ENCODE data around the gene SELENOM. TPM values are rescaled to one million over a fixed set of nuclear protein-coding genes. Genes with fewer than 3 reads are reported as not detected.

Gene SELENOM
- polyA plus RNA-seq, 1 donor from 2014 or later, result 6.6 TPM

DNA sequence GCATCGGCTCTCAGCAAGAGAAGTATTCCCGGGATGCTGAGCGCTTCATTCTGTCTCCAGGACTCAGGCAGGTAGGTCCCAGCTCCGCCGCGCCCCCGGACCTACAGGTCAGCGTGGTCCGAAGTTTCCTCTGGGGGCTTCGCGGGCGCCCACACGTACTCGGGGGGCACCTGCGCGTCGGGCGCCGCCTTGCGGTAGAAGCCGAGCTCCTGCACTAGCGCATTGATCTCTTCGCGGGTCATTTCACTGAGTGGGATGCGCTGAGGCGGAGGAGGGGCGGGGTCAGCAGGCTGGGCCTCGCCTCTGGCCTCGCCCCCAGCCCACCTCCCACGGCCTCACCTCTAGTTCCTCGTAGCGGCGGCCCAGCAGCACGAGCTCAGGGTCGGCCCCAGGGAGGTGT is 2.5 kb downstream of the SELENOM start:
- Histone ChIP-seq H3K4me3 (ENCODE audit: low read length) (no peak overlapping the region), H3F3A (ENCODE audit: insufficient read depth, low read length, poor library complexity, severe bottlenecking) (no peaks in the 10 kb centered on the region), H3K27me3 (ENCODE audit: insufficient read depth, low read depth, low read length) (no peaks in the 10 kb centered on the region), H3K79me2 (replicated peaks; ENCODE audit: insufficient read depth, low read length) (no peaks in the 10 kb centered on the region), H2AFZ (ENCODE audit: low read depth, low read length) (no peak overlapping the region), H4K20me1 (ENCODE audit: insufficient read depth) (no peaks in the 10 kb centered on the region), H3K9me2 (ENCODE audit: insufficient read depth, low read length) (no peaks in the 10 kb centered on the region), H3K36me3 (ENCODE audit: insufficient read depth, low read length) (no peaks in the 10 kb centered on the region), H3K4me2 (ENCODE audit: low read length) (no peak overlapping the region), H3K27ac (ENCODE audit: low read length) (no peak overlapping the region), H3K9me3 (ENCODE audit: low read length) (no peaks in the 10 kb centered on the region), H3K9ac (ENCODE audit: low read length) (no peak overlapping the region)
- no peak for TF ChIP-seq EZH2 (IDR thresholded peaks at IDR 0.05; ENCODE audit: borderline replicate concordance, insufficient read depth, low read length, poor library complexity, severe bottlenecking)
- TF ChIP-seq MXI1 (conservative IDR thresholded peaks at IDR 0.05; ENCODE audit: poor library complexity, severe bottlenecking), result no peak
- TF ChIP-seq, protein P1, sequence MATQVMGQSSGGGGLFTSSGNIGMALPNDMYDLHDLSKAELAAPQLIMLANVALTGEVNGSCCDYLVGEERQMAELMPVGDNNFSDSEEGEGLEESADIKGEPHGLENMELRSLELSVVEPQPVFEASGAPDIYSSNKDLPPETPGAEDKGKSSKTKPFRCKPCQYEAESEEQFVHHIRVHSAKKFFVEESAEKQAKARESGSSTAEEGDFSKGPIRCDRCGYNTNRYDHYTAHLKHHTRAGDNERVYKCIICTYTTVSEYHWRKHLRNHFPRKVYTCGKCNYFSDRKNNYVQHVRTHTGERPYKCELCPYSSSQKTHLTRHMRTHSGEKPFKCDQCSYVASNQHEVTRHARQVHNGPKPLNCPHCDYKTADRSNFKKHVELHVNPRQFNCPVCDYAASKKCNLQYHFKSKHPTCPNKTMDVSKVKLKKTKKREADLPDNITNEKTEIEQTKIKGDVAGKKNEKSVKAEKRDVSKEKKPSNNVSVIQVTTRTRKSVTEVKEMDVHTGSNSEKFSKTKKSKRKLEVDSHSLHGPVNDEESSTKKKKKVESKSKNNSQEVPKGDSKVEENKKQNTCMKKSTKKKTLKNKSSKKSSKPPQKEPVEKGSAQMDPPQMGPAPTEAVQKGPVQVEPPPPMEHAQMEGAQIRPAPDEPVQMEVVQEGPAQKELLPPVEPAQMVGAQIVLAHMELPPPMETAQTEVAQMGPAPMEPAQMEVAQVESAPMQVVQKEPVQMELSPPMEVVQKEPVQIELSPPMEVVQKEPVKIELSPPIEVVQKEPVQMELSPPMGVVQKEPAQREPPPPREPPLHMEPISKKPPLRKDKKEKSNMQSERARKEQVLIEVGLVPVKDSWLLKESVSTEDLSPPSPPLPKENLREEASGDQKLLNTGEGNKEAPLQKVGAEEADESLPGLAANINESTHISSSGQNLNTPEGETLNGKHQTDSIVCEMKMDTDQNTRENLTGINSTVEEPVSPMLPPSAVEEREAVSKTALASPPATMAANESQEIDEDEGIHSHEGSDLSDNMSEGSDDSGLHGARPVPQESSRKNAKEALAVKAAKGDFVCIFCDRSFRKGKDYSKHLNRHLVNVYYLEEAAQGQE (IDR thresholded peaks at IDR 0.05; ENCODE audit: borderline replicate concordance), result no peak
- TF ChIP-seq EP300 (conservative IDR thresholded peaks at IDR 0.05; ENCODE audit: poor library complexity, severe bottlenecking), result no peak
- no peak for TF ChIP-seq POLR2AphosphoS5 (IDR thresholded peaks at IDR 0.05)
- TF ChIP-seq, protein P2, sequence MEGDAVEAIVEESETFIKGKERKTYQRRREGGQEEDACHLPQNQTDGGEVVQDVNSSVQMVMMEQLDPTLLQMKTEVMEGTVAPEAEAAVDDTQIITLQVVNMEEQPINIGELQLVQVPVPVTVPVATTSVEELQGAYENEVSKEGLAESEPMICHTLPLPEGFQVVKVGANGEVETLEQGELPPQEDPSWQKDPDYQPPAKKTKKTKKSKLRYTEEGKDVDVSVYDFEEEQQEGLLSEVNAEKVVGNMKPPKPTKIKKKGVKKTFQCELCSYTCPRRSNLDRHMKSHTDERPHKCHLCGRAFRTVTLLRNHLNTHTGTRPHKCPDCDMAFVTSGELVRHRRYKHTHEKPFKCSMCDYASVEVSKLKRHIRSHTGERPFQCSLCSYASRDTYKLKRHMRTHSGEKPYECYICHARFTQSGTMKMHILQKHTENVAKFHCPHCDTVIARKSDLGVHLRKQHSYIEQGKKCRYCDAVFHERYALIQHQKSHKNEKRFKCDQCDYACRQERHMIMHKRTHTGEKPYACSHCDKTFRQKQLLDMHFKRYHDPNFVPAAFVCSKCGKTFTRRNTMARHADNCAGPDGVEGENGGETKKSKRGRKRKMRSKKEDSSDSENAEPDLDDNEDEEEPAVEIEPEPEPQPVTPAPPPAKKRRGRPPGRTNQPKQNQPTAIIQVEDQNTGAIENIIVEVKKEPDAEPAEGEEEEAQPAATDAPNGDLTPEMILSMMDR (IDR thresholded peaks at IDR 0.05; ENCODE audit: poor library complexity, severe bottlenecking), result no peak
- no peak for TF ChIP-seq SMC3 (conservative IDR thresholded peaks at IDR 0.05; ENCODE audit: poor library complexity)
- TF ChIP-seq RAD21 (conservative IDR thresholded peaks at IDR 0.05), result no peak
- TF ChIP-seq TAF1 (IDR thresholded peaks at IDR 0.05; ENCODE audit: low read depth), result no peak

DNA sequence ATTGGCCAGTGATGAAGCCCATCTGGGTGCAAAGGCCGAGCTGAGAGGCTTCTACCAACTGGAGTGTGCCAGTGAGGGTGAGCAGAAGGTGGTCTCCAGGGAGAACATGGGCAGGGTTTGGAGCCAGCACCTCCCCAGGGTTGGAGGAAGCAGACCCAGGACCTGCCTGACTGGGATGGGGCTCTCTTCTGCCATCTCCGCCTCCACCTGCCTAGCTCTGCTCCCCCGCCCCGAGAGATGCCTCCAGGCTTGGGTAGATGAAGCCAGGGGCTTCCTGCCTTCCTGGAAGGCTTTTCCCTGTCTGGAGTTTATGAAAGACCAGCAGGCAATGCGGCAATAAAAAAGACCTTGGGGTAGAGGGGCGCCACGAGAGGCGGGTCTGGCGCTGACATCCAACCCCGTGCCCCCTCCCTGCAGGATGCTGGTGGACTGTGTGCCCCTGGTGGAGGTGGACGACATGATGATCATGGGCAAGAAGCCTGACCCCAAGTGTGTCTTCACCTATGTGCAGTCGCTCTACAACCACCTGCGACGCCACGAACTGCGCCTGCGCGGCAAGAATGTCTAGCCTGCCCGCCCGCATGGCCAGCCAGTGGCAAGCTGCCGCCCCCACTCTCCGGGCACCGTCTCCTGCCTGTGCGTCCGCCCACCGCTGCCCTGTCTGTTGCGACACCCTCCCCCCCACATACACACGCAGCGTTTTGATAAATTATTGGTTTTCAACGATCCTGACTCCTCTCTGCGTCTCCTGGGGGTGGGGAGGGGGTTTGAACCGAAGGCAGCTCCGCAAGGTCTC is 3.3 kb downstream of the SELENOM start:
- TF ChIP-seq EZH2 (IDR thresholded peaks at IDR 0.05; ENCODE audit: borderline replicate concordance, insufficient read depth, low read length, poor library complexity, severe bottlenecking) (no peak), SMC3 (conservative IDR thresholded peaks at IDR 0.05; ENCODE audit: poor library complexity) (no peak), RAD21 (conservative IDR thresholded peaks at IDR 0.05) (no peak), TAF1 (IDR thresholded peaks at IDR 0.05; ENCODE audit: low read depth) (no peak), MXI1 (conservative IDR thresholded peaks at IDR 0.05; ENCODE audit: poor library complexity, severe bottlenecking) (no peak)
- TF ChIP-seq, protein P2 (IDR thresholded peaks at IDR 0.05; ENCODE audit: poor library complexity, severe bottlenecking), result no peak
- H3K4me3 ChIP-seq (ENCODE audit: low read length), result no peak overlapping the region
- H3K27ac ChIP-seq (ENCODE audit: low read length), result no peak overlapping the region
- H3K9me3 ChIP-seq (ENCODE audit: low read length), result no peaks in the 10 kb centered on the region
- H3K4me2 ChIP-seq (ENCODE audit: low read length), result no peak overlapping the region
- H3K27me3 ChIP-seq (ENCODE audit: insufficient read depth, low read depth, low read length), result no peaks in the 10 kb centered on the region
- no peak overlapping the region for H2AFZ ChIP-seq (ENCODE audit: low read depth, low read length)
- no peaks in the 10 kb centered on the region for H3K36me3 ChIP-seq (ENCODE audit: insufficient read depth, low read length)
- H3K9ac ChIP-seq (ENCODE audit: low read length), result no peak overlapping the region
- no peaks in the 10 kb centered on the region for H3F3A ChIP-seq (ENCODE audit: insufficient read depth, low read length, poor library complexity, severe bottlenecking)
- H4K20me1 ChIP-seq (ENCODE audit: insufficient read depth), result no peaks in the 10 kb centered on the region
- H3K79me2 ChIP-seq (replicated peaks; ENCODE audit: insufficient read depth, low read length), result no peaks in the 10 kb centered on the region
- no peaks in the 10 kb centered on the region for H3K9me2 ChIP-seq (ENCODE audit: insufficient read depth, low read length)

Data from neural cell (in vitro differentiated cells).